OCI-LY3 (cell line): ENCODE measurements around the gene RGCC.

ENCODE experiments used
- CTCF ChIP-seq: fragments of 200-600, 300-600 bp; sonication (generic); IDR thresholded peaks from 2 replicates; pipeline ENCODE4 v1.5.1; 2014; ENCODE audit warnings: antibody characterized with exemption, low read length, low read depth
- EZH2phosphoT487 ChIP-seq: fragments of 200-600 bp; shearing (Covaris generic); IDR thresholded peaks from 2 replicates; pipeline ENCODE4 v1.6.1; 2018; ENCODE audit warnings: antibody characterized with exemption, mixed run types, low read depth

- no peak for TF ChIP-seq CTCF
- no peak for TF ChIP-seq EZH2phosphoT487
Observed at GRCh38 chr13:41420146-41420545, 37.2 kb upstream of the RGCC start.
